Measurements from ENCODE around the gene FOXK1. TPM values are rescaled to one million over a fixed set of nuclear protein-coding genes. Genes with fewer than 3 reads are reported as not detected.

Gene FOXK1
- total and polyA plus RNA-seq, 9 of the 15 experiments (the other 6 are each of a cell fraction or from before 2014, with no cell fraction given), result 0.32 to 45.5 (median 8.1) TPM

DNA sequence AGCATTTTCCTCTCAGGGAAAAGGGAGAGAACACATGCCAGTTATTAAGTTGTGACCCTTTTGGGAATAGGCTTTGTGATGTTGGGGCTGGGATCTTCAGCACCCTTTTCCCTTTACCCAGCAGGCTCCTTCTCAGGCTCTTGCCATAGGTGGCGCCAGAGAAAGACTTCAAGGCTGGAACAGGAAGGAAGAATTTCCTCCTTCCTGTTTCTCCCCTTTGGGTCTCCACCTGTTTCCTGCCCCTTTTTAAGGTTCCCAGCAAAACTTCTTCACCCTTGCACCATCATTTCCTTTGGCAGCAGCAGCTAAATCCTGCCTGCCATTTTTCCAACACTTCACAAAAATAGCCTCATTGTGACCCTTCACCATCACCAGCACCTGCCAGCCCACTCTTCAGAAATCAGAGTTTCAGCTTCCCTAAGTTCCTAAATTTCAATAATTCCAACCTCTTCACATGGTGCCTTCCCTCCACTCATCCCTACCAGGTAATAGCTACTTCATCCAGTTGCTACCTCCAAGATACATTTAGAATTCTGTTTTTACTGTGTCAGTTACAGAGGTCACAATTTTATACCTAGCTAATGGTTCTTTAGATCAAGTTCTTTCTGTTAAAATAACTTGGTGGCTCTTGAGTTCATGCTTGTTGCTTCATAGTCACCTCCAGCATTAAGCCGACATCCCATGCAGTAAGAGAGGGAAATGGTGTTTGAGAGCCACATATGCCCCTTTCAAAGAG, 22.4 kb upstream of the FOXK1 start (continued):
- TF ChIP-seq, protein P1, sequence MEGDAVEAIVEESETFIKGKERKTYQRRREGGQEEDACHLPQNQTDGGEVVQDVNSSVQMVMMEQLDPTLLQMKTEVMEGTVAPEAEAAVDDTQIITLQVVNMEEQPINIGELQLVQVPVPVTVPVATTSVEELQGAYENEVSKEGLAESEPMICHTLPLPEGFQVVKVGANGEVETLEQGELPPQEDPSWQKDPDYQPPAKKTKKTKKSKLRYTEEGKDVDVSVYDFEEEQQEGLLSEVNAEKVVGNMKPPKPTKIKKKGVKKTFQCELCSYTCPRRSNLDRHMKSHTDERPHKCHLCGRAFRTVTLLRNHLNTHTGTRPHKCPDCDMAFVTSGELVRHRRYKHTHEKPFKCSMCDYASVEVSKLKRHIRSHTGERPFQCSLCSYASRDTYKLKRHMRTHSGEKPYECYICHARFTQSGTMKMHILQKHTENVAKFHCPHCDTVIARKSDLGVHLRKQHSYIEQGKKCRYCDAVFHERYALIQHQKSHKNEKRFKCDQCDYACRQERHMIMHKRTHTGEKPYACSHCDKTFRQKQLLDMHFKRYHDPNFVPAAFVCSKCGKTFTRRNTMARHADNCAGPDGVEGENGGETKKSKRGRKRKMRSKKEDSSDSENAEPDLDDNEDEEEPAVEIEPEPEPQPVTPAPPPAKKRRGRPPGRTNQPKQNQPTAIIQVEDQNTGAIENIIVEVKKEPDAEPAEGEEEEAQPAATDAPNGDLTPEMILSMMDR (IDR thresholded peaks at IDR 0.05 in 2 of 3, conservative IDR thresholded peaks at IDR 0.05 in 1 of 3; ENCODE audit: insufficient read depth in 2 of 3, low read depth in 1 of 3, low read length in 3 of 3), result peak; percentile 25 to 38 (median 32); a peak in 4 of 6 replicates
- TF ChIP-seq ZFPM2 (CRISPR knock-in tag; IDR thresholded peaks at IDR 0.05) (no peak), ZNF77 (CRISPR knock-in tag; IDR thresholded peaks at IDR 0.05) (no peak), BDP1 (IDR thresholded peaks at IDR 0.05; ENCODE audit: insufficient read depth, insufficient read length) (no peak), RAD21 (CRISPR knock-in tag; conservative IDR thresholded peaks at IDR 0.05 in 1 of 2, IDR thresholded peaks at IDR 0.05 in 1 of 2) (0 out of 4 replicates have a peak, but pooled peaks of 1 of the 2 experiments have one; percentile 7), ZNF764 (CRISPR knock-in tag; IDR thresholded peaks at IDR 0.05; ENCODE audit: low read depth) (no peak), TCFL5 (CRISPR knock-in tag; conservative IDR thresholded peaks at IDR 0.05) (no peak), ZNF217 (CRISPR knock-in tag; IDR thresholded peaks at IDR 0.05) (no peak), ZC3H4 (CRISPR knock-in tag; IDR thresholded peaks at IDR 0.05; ENCODE audit: borderline replicate concordance) (no peak), CCAR2 (IDR thresholded peaks at IDR 0.05; ENCODE audit: low read depth, low read length) (no peak), CC2D1A (IDR thresholded peaks at IDR 0.05) (peak; percentile 53; the same call in 1 of the 2 replicates), REST (IDR thresholded peaks at IDR 0.05; ENCODE audit: borderline replicate concordance) (no peak), REST (CRISPR knock-in tag; IDR thresholded peaks at IDR 0.05; ENCODE audit: low read depth) (no peak), SRSF3 (IDR thresholded peaks at IDR 0.05; ENCODE audit: insufficient read depth, low read length) (no peak)
- TF ChIP-seq, protein P2, sequence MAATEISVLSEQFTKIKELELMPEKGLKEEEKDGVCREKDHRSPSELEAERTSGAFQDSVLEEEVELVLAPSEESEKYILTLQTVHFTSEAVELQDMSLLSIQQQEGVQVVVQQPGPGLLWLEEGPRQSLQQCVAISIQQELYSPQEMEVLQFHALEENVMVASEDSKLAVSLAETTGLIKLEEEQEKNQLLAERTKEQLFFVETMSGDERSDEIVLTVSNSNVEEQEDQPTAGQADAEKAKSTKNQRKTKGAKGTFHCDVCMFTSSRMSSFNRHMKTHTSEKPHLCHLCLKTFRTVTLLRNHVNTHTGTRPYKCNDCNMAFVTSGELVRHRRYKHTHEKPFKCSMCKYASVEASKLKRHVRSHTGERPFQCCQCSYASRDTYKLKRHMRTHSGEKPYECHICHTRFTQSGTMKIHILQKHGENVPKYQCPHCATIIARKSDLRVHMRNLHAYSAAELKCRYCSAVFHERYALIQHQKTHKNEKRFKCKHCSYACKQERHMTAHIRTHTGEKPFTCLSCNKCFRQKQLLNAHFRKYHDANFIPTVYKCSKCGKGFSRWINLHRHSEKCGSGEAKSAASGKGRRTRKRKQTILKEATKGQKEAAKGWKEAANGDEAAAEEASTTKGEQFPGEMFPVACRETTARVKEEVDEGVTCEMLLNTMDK (IDR thresholded peaks at IDR 0.05; ENCODE audit: borderline replicate concordance, insufficient read depth, low read depth, low read length, poor library complexity, severe bottlenecking), result peak; percentile 41

Measured in K562 (cell line).